HG03039 (cell line): Measurements from ENCODE around the gene CDH4.

Experiments
- ATAC-seq: cut with Tn5 transposase; IDR thresholded peaks from one replicate; pipeline ENCODE4 v1.9.1; 2021; ENCODE audit warnings: mild to moderate bottlenecking, moderate library complexity; ENCODE audit not compliant: unreplicated experiment

CDH4 gene

GRCh38 chr20:61790116-61790827 is 538.2 kb downstream of the CDH4 start:
- no peak for ATAC-seq

GRCh38 chr20:61791995-61792394 is 539.9 kb downstream of the CDH4 start:
- ATAC-seq: no peak

DNA sequence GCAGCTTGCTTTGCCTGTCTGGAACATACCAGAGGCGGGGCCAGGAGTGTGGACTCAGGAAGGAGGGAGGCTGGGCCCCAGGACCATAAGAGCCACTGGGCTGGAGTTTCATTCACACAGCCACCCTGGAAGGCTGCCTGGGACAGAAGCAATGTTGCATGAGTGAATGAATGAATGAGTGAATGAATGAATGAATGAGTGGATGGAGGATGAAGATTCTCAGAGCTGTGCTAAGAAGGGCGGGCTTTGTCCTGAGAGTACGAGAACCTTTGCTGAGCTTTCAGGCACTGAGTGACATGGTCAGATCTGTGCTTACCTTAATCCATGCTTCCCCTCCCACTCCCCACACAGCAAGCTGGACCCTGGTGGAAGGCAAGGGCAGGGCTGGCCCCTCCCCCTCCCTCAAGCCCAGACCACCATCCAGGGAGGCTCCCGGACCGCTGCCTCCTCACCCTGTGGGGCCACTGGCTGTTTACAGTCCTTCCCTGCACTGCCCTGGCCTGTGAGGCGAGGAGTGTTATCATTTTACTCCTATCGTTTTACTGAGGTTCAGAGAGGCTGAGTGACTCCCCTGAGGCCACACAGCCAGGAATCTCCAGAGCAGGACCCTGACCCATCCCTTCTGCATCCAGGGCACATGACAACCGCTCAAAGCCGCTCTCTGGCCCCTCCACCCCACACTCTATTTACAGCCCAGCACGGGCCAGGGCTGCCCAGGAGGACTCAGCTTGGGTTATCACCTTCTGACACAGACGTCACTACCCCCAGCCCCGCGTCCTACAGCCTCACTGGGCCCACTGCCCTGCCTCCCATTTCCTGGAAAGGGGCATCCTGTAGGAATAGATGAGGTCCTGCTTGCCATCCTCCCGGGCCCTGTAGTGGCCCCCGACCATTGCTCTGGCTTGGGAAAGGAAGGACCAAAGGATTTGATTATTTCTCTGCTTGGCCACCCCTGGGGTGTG is 543.9 kb downstream of the CDH4 start:
- ATAC-seq: no peak

- no peak for ATAC-seq
Observed at GRCh38 chr20:61796738-61797137, 544.7 kb downstream of the CDH4 start.

DNA sequence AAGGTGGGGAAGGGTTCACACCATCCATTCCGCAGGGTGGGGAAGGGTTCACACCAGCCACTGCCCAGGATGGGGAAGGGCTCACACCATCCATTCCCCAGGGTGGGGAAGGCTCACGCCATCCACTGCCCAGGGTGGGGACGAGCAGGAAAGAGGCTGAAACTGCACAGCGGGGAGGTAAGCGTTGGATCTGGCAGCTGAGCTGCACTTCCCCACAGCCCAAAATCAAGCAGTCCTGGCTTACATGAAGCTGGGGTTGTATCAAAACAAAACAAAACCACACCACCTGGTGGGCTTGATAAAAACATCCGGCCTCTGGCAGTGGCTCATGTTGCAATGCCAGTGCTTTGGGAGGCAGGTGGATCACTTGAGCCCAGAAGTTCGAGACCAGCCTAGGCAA is 545.1 kb downstream of the CDH4 start:
- ATAC-seq: no peak

DNA sequence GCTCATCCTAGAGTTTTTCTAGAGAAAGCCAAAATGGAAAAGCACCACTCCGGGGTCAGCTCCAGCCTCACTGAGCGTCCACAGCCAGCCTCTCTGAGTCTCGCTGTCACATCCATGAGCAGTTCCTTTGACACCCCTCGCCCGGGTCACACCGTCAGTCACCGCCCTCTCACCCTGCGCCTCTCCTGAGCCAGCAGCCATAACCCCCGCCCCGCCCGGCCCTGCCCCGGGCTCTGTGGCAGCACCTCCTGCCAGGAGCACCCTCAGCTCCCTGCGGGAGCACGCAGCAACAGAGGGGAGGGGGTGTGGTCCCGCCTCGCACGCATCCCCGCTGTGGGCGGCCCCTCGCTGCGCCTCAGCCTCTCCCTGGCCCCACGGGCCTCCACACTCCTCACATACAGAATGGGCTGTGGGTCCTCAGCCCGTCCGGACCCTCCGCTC is 545.9 kb downstream of the CDH4 start:
- no peak for ATAC-seq

GRCh38 chr20:61798632-61799031 is 546.6 kb downstream of the CDH4 start:
- no peak for ATAC-seq

- no peak for ATAC-seq
Observed at GRCh38 chr20:61799394-61799923, 547.4 kb downstream of the CDH4 start.

- ATAC-seq: no peak
Observed at GRCh38 chr20:61799928-61800327, 547.9 kb downstream of the CDH4 start.

DNA sequence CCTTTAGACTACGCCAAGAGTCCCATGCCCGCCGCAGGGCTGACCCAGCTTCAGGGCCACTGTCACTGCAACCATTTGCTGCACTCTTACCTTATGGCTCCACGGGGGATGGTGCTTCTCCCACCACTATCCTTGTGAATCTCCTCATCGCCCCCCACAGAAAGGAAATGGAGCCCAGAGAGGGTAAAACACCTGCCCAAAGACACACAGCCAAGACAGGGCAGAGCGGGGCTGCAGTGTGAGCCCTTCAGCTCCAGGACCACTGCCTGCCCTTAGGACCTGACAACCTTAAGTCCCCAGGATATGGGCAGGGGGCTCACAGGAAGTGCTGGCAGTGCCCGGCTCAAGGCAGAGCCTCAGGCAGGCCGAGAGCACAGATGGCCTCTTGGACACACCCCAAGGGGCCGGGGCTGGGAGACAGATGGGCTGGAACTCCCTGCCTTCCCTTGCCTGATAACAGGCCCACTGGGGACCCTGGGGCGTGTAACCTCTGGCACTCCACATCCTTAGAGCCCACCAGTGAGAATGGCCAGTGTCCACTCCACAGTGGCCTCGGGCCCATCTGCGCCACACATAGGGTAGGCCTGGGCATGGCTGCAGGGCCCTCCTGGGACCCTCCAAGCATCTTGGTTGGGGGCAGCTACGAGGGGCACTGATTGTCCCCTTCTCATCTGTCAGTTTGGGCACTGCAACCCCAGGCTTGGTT is 548.5 kb downstream of the CDH4 start:
- no peak for ATAC-seq

DNA sequence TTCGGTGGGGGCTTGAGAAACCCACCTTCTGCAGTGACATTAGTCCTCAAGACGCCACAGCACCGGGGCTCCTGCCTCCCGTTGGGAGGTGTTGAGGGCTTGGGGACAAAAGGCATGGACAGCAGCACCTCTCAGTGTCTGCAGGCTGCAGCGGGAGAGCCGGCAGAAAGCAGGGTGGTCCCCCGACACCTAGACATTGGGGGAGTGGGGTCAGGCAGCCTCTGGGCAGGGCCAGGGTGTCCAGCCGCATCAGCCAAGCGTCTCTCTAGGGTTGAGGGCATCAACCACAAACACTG is 549.0 kb downstream of the CDH4 start:
- no peak for ATAC-seq

- ATAC-seq: no peak
Observed at GRCh38 chr20:61801428-61801827, 549.4 kb downstream of the CDH4 start.

- no peak for ATAC-seq
Observed at GRCh38 chr20:61801857-61802442, 549.9 kb downstream of the CDH4 start.

DNA sequence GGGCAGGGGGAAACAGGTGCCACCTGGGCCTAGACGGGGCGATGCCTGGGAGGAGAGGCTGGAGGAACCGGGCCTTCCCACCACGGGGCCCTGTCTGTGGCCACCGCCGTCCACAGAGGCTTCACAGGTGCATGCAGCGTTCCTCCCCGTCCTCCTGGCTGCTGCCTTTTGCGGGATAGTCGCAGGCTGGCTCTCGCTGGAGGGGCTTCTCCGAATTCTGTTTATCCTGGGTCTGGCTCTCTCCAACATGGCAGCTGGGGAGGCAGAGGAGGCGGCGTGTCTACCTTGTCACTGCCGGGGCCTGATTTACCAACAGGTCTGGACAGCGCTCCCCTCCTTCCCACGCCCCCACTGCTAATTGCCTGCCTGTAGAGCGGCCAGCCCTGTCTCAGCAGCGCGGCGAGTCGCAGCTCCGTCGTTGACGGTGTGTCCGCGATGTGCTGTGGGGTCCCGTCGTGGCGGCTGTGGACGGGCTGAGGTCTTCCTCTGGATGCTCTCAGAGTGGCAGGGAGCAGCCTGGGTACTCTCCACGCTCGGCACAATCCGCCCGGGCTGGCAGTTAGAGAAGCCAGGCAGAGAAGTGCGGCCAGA is 550.8 kb downstream of the CDH4 start:
- no peak for ATAC-seq

- no peak for ATAC-seq
Observed at GRCh38 chr20:61803416-61803914, 551.4 kb downstream of the CDH4 start.

DNA sequence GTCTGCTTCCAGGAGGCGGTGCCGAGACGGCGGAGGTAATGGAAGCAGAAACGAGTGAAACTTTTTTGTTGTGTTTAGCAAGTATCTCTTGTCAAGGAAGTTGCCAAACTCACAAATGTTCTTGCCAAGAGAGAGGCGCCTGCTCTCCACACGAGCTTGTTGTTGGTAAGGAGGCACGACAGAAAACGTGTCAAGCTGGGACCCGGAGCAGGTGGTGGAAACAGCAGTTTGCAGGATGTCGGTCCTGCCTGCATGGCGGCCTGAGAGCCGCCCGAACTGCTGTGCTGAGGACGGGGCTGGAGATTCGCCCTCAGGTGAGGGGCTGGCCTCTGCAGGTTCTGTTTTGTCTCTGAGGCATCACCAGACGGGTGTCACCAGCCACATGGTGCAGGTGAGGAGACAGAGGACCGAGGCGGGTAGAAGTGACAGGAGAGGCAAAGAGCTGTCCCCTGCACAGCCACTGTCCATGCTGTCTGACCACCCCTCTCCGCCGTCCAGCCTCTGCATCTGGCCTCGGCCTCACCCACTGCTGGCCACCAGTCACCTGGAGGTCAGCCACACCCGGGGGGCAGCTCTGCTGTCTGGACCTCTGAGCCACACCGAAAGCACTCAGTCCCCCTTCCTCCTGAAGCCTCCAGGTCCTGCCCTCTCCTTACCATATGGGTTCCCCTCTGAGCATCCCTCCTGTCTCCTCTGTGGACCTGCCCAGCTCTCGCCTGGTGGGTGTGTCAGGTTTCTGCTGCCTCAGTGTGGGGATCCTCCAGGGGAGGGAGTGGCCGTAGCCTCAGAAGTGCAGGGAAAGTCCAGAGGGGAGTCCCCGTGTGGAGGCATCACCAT is 552.1 kb downstream of the CDH4 start:
- ATAC-seq: no peak

- no peak for ATAC-seq
Observed at GRCh38 chr20:61804752-61805295, 552.8 kb downstream of the CDH4 start.

- no peak for ATAC-seq
Observed at GRCh38 chr20:61805365-61805764, 553.3 kb downstream of the CDH4 start.

DNA sequence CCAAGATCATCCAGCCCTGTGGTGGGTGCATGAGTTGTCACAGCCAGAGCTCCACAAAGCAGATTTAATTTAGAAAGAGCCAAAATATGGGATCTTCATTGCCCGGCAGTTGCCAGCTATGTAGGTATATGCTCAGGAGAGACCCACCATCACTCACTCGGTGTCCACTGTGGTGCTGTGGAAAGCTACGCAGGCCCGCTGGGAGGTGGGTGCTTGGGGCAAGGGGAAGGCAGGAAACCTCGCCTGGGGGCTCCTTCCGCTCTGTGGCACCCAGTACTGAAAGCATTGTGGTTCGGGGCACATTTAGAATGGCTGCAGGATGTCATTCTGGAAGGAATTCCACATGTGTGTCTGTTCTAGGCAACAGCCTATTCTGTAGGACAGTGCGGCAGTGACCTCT is 553.7 kb downstream of the CDH4 start:
- no peak for ATAC-seq
